Activated naive CD4-positive, alpha-beta T cell (primary cell): ENCODE measurements around the gene PAQR6.

Source experiments
- DNase-seq, 4 experiments: peaks; one replicate each; lab custom pipeline; 2025; lab: John Stamatoyannopoulos, UW

Gene PAQR6

DNA sequence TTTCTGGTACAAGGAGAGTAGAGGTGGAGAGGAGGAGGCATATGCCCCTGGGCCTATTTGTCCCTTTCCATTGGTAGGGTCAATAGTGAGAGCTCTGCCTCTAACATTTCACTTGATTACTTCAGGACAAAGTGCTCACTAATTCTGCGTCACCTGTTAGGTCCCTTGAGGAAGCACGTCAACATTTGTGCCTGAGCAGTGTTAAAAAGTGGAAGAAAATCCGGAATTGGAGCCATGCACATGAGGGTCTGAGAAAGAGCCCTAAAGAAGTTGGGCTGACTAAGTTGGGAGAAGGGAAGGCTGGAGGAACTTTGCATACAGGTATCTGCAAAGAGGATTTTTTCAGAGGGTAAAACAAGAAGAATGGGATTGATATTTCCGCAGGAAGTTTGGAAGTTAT, 52.0 kb downstream of the PAQR6 start:
- no peak for DNase-seq

DNA sequence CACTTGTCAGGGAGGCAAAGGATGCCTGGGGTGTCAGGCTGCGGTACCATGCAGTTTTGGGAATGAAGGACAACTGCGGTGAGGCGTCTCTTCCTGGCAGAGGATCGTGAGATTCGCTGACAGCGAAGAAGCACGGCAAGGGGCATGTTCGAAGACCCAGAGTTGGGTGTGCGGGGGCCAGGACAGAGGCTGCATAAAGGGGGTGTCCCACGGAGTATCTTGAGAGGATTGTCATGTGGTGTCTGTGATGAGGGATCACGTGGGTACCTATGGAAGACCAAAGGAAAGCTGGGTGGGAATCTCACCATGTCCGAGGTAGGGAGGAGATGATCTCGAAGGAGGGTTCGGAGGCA, 53.6 kb downstream of the PAQR6 start:
- DNase-seq: no peak

DNA sequence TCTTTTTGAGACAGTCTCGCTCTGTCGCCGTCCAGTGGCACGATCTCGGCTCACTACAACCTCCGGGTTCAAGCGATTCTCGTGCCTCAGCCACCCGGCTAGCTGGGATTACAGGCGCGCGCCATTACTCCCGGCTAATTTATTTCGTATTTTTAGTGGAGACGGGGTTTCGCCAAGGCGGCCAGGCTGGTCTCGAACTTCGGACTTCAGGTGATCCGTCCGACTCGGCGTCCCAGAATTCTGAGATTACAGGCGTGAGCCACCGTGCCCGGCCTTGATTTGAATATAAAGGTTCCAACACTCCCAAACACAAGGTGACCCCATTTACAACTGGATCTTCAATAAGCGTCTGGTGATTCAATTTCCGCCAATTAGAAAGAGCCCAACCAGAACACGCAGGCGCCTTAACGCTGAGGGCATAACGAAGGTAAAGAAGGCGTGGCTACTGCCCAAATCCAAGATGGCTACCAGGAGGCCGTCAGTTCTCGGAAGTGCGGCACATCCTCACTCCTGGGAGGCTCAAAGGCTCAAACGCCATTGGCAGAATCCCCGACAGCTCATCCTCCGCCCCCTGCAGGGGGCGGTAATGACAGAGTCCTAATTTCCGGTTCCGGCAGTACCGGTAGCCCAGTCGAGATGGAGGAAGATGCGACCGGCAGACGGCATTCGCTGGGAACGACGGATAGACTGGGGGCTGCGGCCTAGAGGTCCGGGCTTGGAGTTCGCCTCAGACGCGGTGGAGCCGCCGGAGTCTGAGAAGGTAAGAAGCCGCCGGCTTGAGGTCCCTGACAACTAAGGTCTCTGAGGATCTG, 54.2 kb downstream of the PAQR6 start, which contains the start of gene SLC25A44:
Gene SLC25A44 (plus strand): TSS at position 617 of the 812 bp plus-strand sequence. CDS start 5,744 bp downstream, outside the sequence.
- peak; percentile 87 to 95 (median 92) for DNase-seq
